SK-N-SH (cell line): Measurements from ENCODE around the gene SCN8A. TPM values are rescaled to one million over a fixed set of nuclear protein-coding genes. Genes with fewer than 3 reads are reported as not detected.

Experiments used
- CTCF ChIA-PET: fragments of 300-600, 350-600 bp; formaldehyde crosslinking; extraction: SDS; loops from one replicate; lab custom pipeline; 2021; lab: Yijun Ruan, JAX
- POLR2A ChIA-PET: fragments of 350-600 bp; sonication (Branson Sonifier 250); formaldehyde crosslinking; extraction: SDS; loops from one replicate; lab custom pipeline; 2020; ENCODE audit warnings: antibody characterized with exemption, inconsistent platforms; lab: Yijun Ruan, JAX
- DNase-seq: peaks from one replicate; pipeline ENCODE4 v3.0.0; 2012
- H2AFZ ChIP-seq: fragments of 200-600 bp; sonication (generic); 2 replicates; pipeline ENCODE4 v1.8.1; 2016; ENCODE audit warnings: antibody characterized with exemption, mild to moderate bottlenecking, low read depth
- H3F3A ChIP-seq: fragments of 200-600 bp; sonication (generic); replicated peaks from 2 replicates; pipeline ENCODE3; 2016; ENCODE audit warnings: antibody characterized with exemption, mild to moderate bottlenecking; ENCODE audit not compliant: insufficient read depth
- H3K27ac ChIP-seq, 2 experiments: fragments of 200-500 bp in 1 of 2; fragments of 200-600 bp in 1 of 2; sonication (Bioruptor generic) in 1 of 2; sonication (generic), shearing (Covaris generic) in 1 of 2; 2 replicates each; pipeline versions ENCODE4 v1.5.1 to v1.6.1; 2014 to 2016; ENCODE audit warnings: low read depth in 2 of 2, inconsistent platforms in 1 of 2, low read length in 1 of 2, mild to moderate bottlenecking in 1 of 2, mixed read lengths in 1 of 2
- H3K27me3 ChIP-seq: fragments of 200-600 bp; sonication (generic), shearing (Covaris generic); 2 replicates; pipeline ENCODE4 v1.6.1; 2016; ENCODE audit warnings: mixed run types; ENCODE audit not compliant: insufficient read depth
- H3K36me3 ChIP-seq, 2 experiments: fragments of 200-500 bp in 1 of 2; fragments of 200-600 bp in 1 of 2; sonication (Bioruptor generic) in 1 of 2; sonication (generic) in 1 of 2; replicated peaks in 1 of 2; 2 replicates each; pipeline versions ENCODE3 to v1.5.1; 2014 to 2016; ENCODE audit warnings: low read length in 1 of 2, mild to moderate bottlenecking in 1 of 2; ENCODE audit not compliant: insufficient read depth in 2 of 2, control insufficient read depth in 1 of 2
- H3K4me1 ChIP-seq, 2 experiments: fragments of 200-500 bp in 1 of 2; fragments of 200-600 bp in 1 of 2; sonication (Bioruptor generic) in 1 of 2; sonication (generic), shearing (Covaris generic) in 1 of 2; 2 replicates each; pipeline versions ENCODE4 v1.5.1 to v1.6.1; 2014 to 2016; ENCODE audit warnings: low read depth in 1 of 2, low read length in 1 of 2, mixed run types in 1 of 2; ENCODE audit not compliant: insufficient read depth in 2 of 2, control insufficient read depth in 1 of 2
- H3K4me2 ChIP-seq: fragments of 200-600 bp; sonication (generic), shearing (Covaris generic); 2 replicates; pipeline ENCODE4 v1.6.1; 2017; ENCODE audit warnings: mixed run types
- H3K4me3 ChIP-seq, 2 experiments: fragments of 200-500 bp in 1 of 2; fragments of 200-600 bp in 1 of 2; sonication (Bioruptor generic) in 1 of 2; sonication (generic), shearing (Covaris generic) in 1 of 2; 2 replicates each; pipeline versions ENCODE4 v1.5.1 to v1.8.1; 2014 to 2016; ENCODE audit warnings: low read depth in 2 of 2, inconsistent platforms in 1 of 2, low read length in 1 of 2, mild to moderate bottlenecking in 1 of 2, mixed read lengths in 1 of 2, moderate library complexity in 1 of 2
- H3K79me2 ChIP-seq: fragments of 200-600 bp; sonication (generic); 2 replicates; pipeline ENCODE4 v1.8.1; 2017; ENCODE audit warnings: mild to moderate bottlenecking; ENCODE audit not compliant: insufficient read depth
- H3K9ac ChIP-seq: fragments of 200-600 bp; sonication (generic); 2 replicates; pipeline ENCODE4 v1.6.1; 2017; ENCODE audit warnings: mixed run types
- H3K9me2 ChIP-seq: fragments of 200-600 bp; sonication (generic); 2 replicates; pipeline ENCODE4 v1.6.1; 2017; ENCODE audit warnings: mixed run types
- H3K9me3 ChIP-seq: fragments of 200-600 bp; sonication (generic); 2 replicates; pipeline ENCODE4 v1.6.1; 2017; ENCODE audit warnings: mixed run types, mild to moderate bottlenecking, moderate library complexity
- H4K20me1 ChIP-seq: fragments of 200-600 bp; sonication (generic); 2 replicates; pipeline ENCODE4 v1.6.1; 2017; ENCODE audit warnings: mild to moderate bottlenecking, mixed run types; ENCODE audit not compliant: insufficient read depth
- ELF1 ChIP-seq: IDR thresholded peaks from 2 replicates; pipeline ENCODE4 v1.4.0; 2012
- EP300 ChIP-seq, 2 experiments: IDR thresholded peaks; 2 replicates each; pipeline versions ENCODE4 v1.4.0 to v1.6.1; 2012; ENCODE audit warnings: borderline replicate concordance in 1 of 2, low read depth in 1 of 2, low read length in 1 of 2
- EZH2phosphoT487 ChIP-seq: fragments of 200-600 bp; sonication (generic); IDR thresholded peaks from 2 replicates; pipeline ENCODE4 v1.6.1; 2017; ENCODE audit warnings: low read depth, mixed run types, mild to moderate bottlenecking, antibody characterized with exemption, moderate library complexity, borderline replicate concordance
- FOXJ3 ChIP-seq: sonication (generic); formaldehyde crosslinking; IDR thresholded peaks from 2 replicates; pipeline ENCODE4 v1.5.1; 2020; ENCODE audit warnings: mild to moderate bottlenecking, missing genetic modification reagents
- GABPA ChIP-seq: IDR thresholded peaks from 2 replicates; pipeline ENCODE4 v1.4.0; 2012; ENCODE audit warnings: low read depth, mild to moderate bottlenecking
- JUND ChIP-seq: IDR thresholded peaks from 2 replicates; pipeline ENCODE4 v1.4.0; 2012
- MAX ChIP-seq: IDR thresholded peaks from 2 replicates; pipeline ENCODE4 v1.4.0; 2012; ENCODE audit warnings: low read depth
- NFIC ChIP-seq: IDR thresholded peaks from 2 replicates; pipeline ENCODE4 v1.4.0; 2012; ENCODE audit warnings: borderline replicate concordance
- PBX3 ChIP-seq: IDR thresholded peaks from 2 replicates; pipeline ENCODE4; 2012
- RAD21 ChIP-seq: IDR thresholded peaks from 2 replicates; pipeline ENCODE4 v1.6.1; 2012; ENCODE audit warnings: mild to moderate bottlenecking, low read length
- RCOR1 ChIP-seq: fragments of 150-350 bp; IDR thresholded peaks from 2 replicates; pipeline ENCODE4 v1.6.1; 2017; ENCODE audit warnings: antibody characterized with exemption, low read length
- REST ChIP-seq: IDR thresholded peaks from 2 replicates; pipeline ENCODE4 v1.6.1; 2012; ENCODE audit warnings: mild to moderate bottlenecking, low read depth, low read length, moderate library complexity
- SIN3A ChIP-seq: IDR thresholded peaks from 2 replicates; pipeline ENCODE4 v1.6.1; 2012; ENCODE audit warnings: low read depth, mild to moderate bottlenecking, low read length, moderate library complexity, borderline replicate concordance
- SMC3 ChIP-seq: IDR thresholded peaks from 2 replicates; pipeline ENCODE4 v1.6.1; 2012; ENCODE audit warnings: low read depth, low read length, improper control_type of control experiment
- TAF1 ChIP-seq: IDR thresholded peaks from 2 replicates; pipeline ENCODE4 v1.6.1; 2012; ENCODE audit warnings: low read depth, mild to moderate bottlenecking, low read length, moderate library complexity, borderline replicate concordance
- TEAD4 ChIP-seq: IDR thresholded peaks from 2 replicates; pipeline ENCODE4 v1.4.0; 2012; ENCODE audit warnings: mild to moderate bottlenecking, borderline replicate concordance; ENCODE audit not compliant: insufficient read depth
- USF2 ChIP-seq: fragments of 150-350 bp; IDR thresholded peaks from 2 replicates; pipeline ENCODE4 v1.6.1; 2017; ENCODE audit warnings: antibody characterized with exemption, low read length, low read depth, borderline replicate concordance
- YY1 ChIP-seq: IDR thresholded peaks from 2 replicates; pipeline ENCODE4 v1.4.0; 2012; ENCODE audit warnings: low read depth, mild to moderate bottlenecking
- ZBTB33 ChIP-seq: IDR thresholded peaks from 2 replicates; pipeline ENCODE4 v1.4.0; 2012; ENCODE audit warnings: low read depth, borderline replicate concordance
- WGBS: methylation state at CpG from one replicate; pipeline ENCODE4 v1.1.6; 2017; ENCODE audit warnings: low lambda C conversion rate; 5-methylcytosine and 5-hydroxymethylcytosine counted together
- polyA plus RNA-seq, 3 experiments: library from polyadenylated mRNA; depleted of rRNA; stranded (reverse); fragments of >200 nt; gene quantifications; 2 replicates each; pipeline ENCODE4 v1.2.3, GENCODE V29; 2012

SCN8A gene
- polyA plus RNA-seq, 1 of the 3 experiments (the other 2 are of a cell fraction), result 7.1 TPM

GRCh38 chr12:51777973-51778372 lies 186.9 kb downstream of the SCN8A start:
- 96% methylated on average over 3 of the region's 3 CpGs for WGBS
- TF ChIP-seq GABPA (no peak), YY1 (no peak), MAX (no peak), RAD21 (no peak), RCOR1 (no peak), TEAD4 (no peak), EP300 (IDR thresholded peaks at IDR 0.05; ENCODE audit: borderline replicate concordance in 1 of 2, low read depth in 1 of 2, low read length in 1 of 2) (no peak), JUND (no peak), ZBTB33 (no peak), NFIC (no peak), SIN3A (no peak), PBX3 (no peak), USF2 (no peak), FOXJ3 (CRISPR knock-in tag) (no peak), ELF1 (no peak), SMC3 (no peak), REST (no peak), TAF1 (no peak), EZH2phosphoT487 (no peak)
- TF ChIP-seq, all 33 proteins: peak for 0
- POLR2A ChIA-PET, result no interaction called here
- no peak overlapping the region for H3K4me2 ChIP-seq
- no peaks in the 10 kb centered on the region for H4K20me1 ChIP-seq
- H3K9me2 ChIP-seq, result no peaks in the 10 kb centered on the region
- H3K9me3 ChIP-seq, result no peaks in the 10 kb centered on the region
- no peak for DNase-seq
- no peaks in the 10 kb centered on the region for H3K4me1 ChIP-seq
- H3K79me2 ChIP-seq, result no peaks in the 10 kb centered on the region
- H3K4me3 ChIP-seq, result no peak overlapping the region
- H3K27me3 ChIP-seq, result no peaks in the 10 kb centered on the region
- peaks cover 21 to 22% of the 10 kb centered on the region in 2 experiments for H3K36me3 ChIP-seq
- no peak overlapping the region for H3K9ac ChIP-seq
- H3K27ac ChIP-seq, result no peak overlapping the region
- CTCF ChIA-PET, result no interaction called here
- no peaks in the 10 kb centered on the region for H3F3A ChIP-seq
- no peak overlapping the region for H2AFZ ChIP-seq
